ENCODE data around the gene LCA5L.

Gene LCA5L

GRCh38 chr21:39445321-39446269 lies at the start of gene LCA5L:
Gene LCA5L (minus strand): TSS chr21:39445778. CDS start chr21:39428493, 17,285 bp downstream.
- peak; percentile 90 for DNase-seq

- no peak for DNase-seq
Observed at GRCh38 chr21:39489380-39489924, 43.9 kb upstream of the LCA5L start.

- no peak for DNase-seq
Observed at GRCh38 chr21:39484711-39485276, 39.2 kb upstream of the LCA5L start.

- no peak for DNase-seq
Observed at GRCh38 chr21:39483917-39484316, 38.3 kb upstream of the LCA5L start.

GRCh38 chr21:39481886-39482285 lies 36.3 kb upstream of the LCA5L start:
- DNase-seq: no peak

GRCh38 chr21:39480271-39480670 lies 34.7 kb upstream of the LCA5L start:
- DNase-seq: no peak

GRCh38 chr21:39479814-39480182 lies 34.2 kb upstream of the LCA5L start:
- no peak for DNase-seq

GRCh38 chr21:39479164-39479813 lies 33.7 kb upstream of the LCA5L start:
- DNase-seq: no peak

GRCh38 chr21:39474611-39475010 lies 29.0 kb upstream of the LCA5L start:
- DNase-seq: no peak

- no peak for DNase-seq
Observed at GRCh38 chr21:39472786-39473185, 27.2 kb upstream of the LCA5L start.

- no peak for DNase-seq
Observed at GRCh38 chr21:39471598-39471997, 26.0 kb upstream of the LCA5L start.

GRCh38 chr21:39468559-39468958 lies 23.0 kb upstream of the LCA5L start:
- DNase-seq: no peak

- no peak for DNase-seq
Observed at GRCh38 chr21:39467746-39468145, 22.2 kb upstream of the LCA5L start.

GRCh38 chr21:39466584-39466983 lies 21.0 kb upstream of the LCA5L start:
- no peak for DNase-seq

GRCh38 chr21:39463308-39463707 lies 17.7 kb upstream of the LCA5L start:
- DNase-seq: no peak

- no peak for DNase-seq
Observed at GRCh38 chr21:39461419-39461818, 15.8 kb upstream of the LCA5L start.

- DNase-seq: no peak
Observed at GRCh38 chr21:39456665-39457064, 11.1 kb upstream of the LCA5L start.

- no peak for DNase-seq
Observed at GRCh38 chr21:39454949-39455668, 9.5 kb upstream of the LCA5L start.

- DNase-seq: no peak
Observed at GRCh38 chr21:39453571-39454179, 8.1 kb upstream of the LCA5L start.

GRCh38 chr21:39452970-39453342 lies 7.4 kb upstream of the LCA5L start:
- no peak for DNase-seq

GRCh38 chr21:39452207-39452969 lies 6.8 kb upstream of the LCA5L start:
- no peak for DNase-seq

Measured in activated naive CD4-positive, alpha-beta T cell treated with Interleukin-2 at 50 U/mL for 16 hours (primary cell).